SK-N-SH (cell line): Measurements from ENCODE around the gene EMCN. TPM values are rescaled to one million over a fixed set of nuclear protein-coding genes. Genes with fewer than 3 reads are reported as not detected.

Source experiments
- CTCF ChIA-PET: fragments of 300-600, 350-600 bp; formaldehyde crosslinking; extraction: SDS; loops from one replicate; lab custom pipeline; 2021; lab: Yijun Ruan, JAX
- POLR2A ChIA-PET: fragments of 350-600 bp; sonication (Branson Sonifier 250); formaldehyde crosslinking; extraction: SDS; loops from one replicate; lab custom pipeline; 2020; ENCODE audit warnings: antibody characterized with exemption, inconsistent platforms; lab: Yijun Ruan, JAX
- DNase-seq: peaks from one replicate; pipeline ENCODE4 v3.0.0; 2012
- H2AFZ ChIP-seq: fragments of 200-600 bp; sonication (generic); 2 replicates; pipeline ENCODE4 v1.8.1; 2016; ENCODE audit warnings: antibody characterized with exemption, mild to moderate bottlenecking, low read depth
- H3F3A ChIP-seq: fragments of 200-600 bp; sonication (generic); replicated peaks from 2 replicates; pipeline ENCODE3; 2016; ENCODE audit warnings: antibody characterized with exemption, mild to moderate bottlenecking; ENCODE audit not compliant: insufficient read depth
- H3K27ac ChIP-seq, 2 experiments: fragments of 200-500 bp in 1 of 2; fragments of 200-600 bp in 1 of 2; sonication (Bioruptor generic) in 1 of 2; sonication (generic), shearing (Covaris generic) in 1 of 2; 2 replicates each; pipeline versions ENCODE4 v1.5.1 to v1.6.1; 2014 to 2016; ENCODE audit warnings: low read depth in 2 of 2, inconsistent platforms in 1 of 2, low read length in 1 of 2, mild to moderate bottlenecking in 1 of 2, mixed read lengths in 1 of 2
- H3K27me3 ChIP-seq: fragments of 200-600 bp; sonication (generic), shearing (Covaris generic); 2 replicates; pipeline ENCODE4 v1.6.1; 2016; ENCODE audit warnings: mixed run types; ENCODE audit not compliant: insufficient read depth
- H3K36me3 ChIP-seq, 2 experiments: fragments of 200-500 bp in 1 of 2; fragments of 200-600 bp in 1 of 2; sonication (Bioruptor generic) in 1 of 2; sonication (generic) in 1 of 2; replicated peaks in 1 of 2; 2 replicates each; pipeline versions ENCODE3 to v1.5.1; 2014 to 2016; ENCODE audit warnings: low read length in 1 of 2, mild to moderate bottlenecking in 1 of 2; ENCODE audit not compliant: insufficient read depth in 2 of 2, control insufficient read depth in 1 of 2
- H3K4me1 ChIP-seq, 2 experiments: fragments of 200-500 bp in 1 of 2; fragments of 200-600 bp in 1 of 2; sonication (Bioruptor generic) in 1 of 2; sonication (generic), shearing (Covaris generic) in 1 of 2; 2 replicates each; pipeline versions ENCODE4 v1.5.1 to v1.6.1; 2014 to 2016; ENCODE audit warnings: low read depth in 1 of 2, low read length in 1 of 2, mixed run types in 1 of 2; ENCODE audit not compliant: insufficient read depth in 2 of 2, control insufficient read depth in 1 of 2
- H3K4me2 ChIP-seq: fragments of 200-600 bp; sonication (generic), shearing (Covaris generic); 2 replicates; pipeline ENCODE4 v1.6.1; 2017; ENCODE audit warnings: mixed run types
- H3K4me3 ChIP-seq, 2 experiments: fragments of 200-500 bp in 1 of 2; fragments of 200-600 bp in 1 of 2; sonication (Bioruptor generic) in 1 of 2; sonication (generic), shearing (Covaris generic) in 1 of 2; 2 replicates each; pipeline versions ENCODE4 v1.5.1 to v1.8.1; 2014 to 2016; ENCODE audit warnings: low read depth in 2 of 2, inconsistent platforms in 1 of 2, low read length in 1 of 2, mild to moderate bottlenecking in 1 of 2, mixed read lengths in 1 of 2, moderate library complexity in 1 of 2
- H3K79me2 ChIP-seq: fragments of 200-600 bp; sonication (generic); 2 replicates; pipeline ENCODE4 v1.8.1; 2017; ENCODE audit warnings: mild to moderate bottlenecking; ENCODE audit not compliant: insufficient read depth
- H3K9ac ChIP-seq: fragments of 200-600 bp; sonication (generic); 2 replicates; pipeline ENCODE4 v1.6.1; 2017; ENCODE audit warnings: mixed run types
- H3K9me2 ChIP-seq: fragments of 200-600 bp; sonication (generic); 2 replicates; pipeline ENCODE4 v1.6.1; 2017; ENCODE audit warnings: mixed run types
- H3K9me3 ChIP-seq: fragments of 200-600 bp; sonication (generic); 2 replicates; pipeline ENCODE4 v1.6.1; 2017; ENCODE audit warnings: mixed run types, mild to moderate bottlenecking, moderate library complexity
- H4K20me1 ChIP-seq: fragments of 200-600 bp; sonication (generic); 2 replicates; pipeline ENCODE4 v1.6.1; 2017; ENCODE audit warnings: mild to moderate bottlenecking, mixed run types; ENCODE audit not compliant: insufficient read depth
- CHD2 ChIP-seq: fragments of 150-350 bp; IDR thresholded peaks from 2 replicates; pipeline ENCODE4 v1.6.1; 2018; ENCODE audit warnings: low read length; ENCODE audit not compliant: partially characterized antibody
- ELF1 ChIP-seq: IDR thresholded peaks from 2 replicates; pipeline ENCODE4 v1.4.0; 2012
- EZH2phosphoT487 ChIP-seq: fragments of 200-600 bp; sonication (generic); IDR thresholded peaks from 2 replicates; pipeline ENCODE4 v1.6.1; 2017; ENCODE audit warnings: low read depth, mixed run types, mild to moderate bottlenecking, antibody characterized with exemption, moderate library complexity, borderline replicate concordance
- FOXJ3 ChIP-seq: sonication (generic); formaldehyde crosslinking; IDR thresholded peaks from 2 replicates; pipeline ENCODE4 v1.5.1; 2020; ENCODE audit warnings: mild to moderate bottlenecking, missing genetic modification reagents
- FOXM1 ChIP-seq: IDR thresholded peaks from 2 replicates; pipeline ENCODE4 v1.4.0; 2012; ENCODE audit warnings: low read depth, mild to moderate bottlenecking
- MEF2A ChIP-seq: IDR thresholded peaks from 2 replicates; pipeline ENCODE4 v1.4.0; 2012; ENCODE audit warnings: low read depth, borderline replicate concordance
- MXI1 ChIP-seq: IDR thresholded peaks from 2 replicates; pipeline ENCODE4 v1.6.1; 2012; ENCODE audit warnings: mild to moderate bottlenecking, low read depth, low read length, improper control_type of control experiment
- NRF1 ChIP-seq: IDR thresholded peaks from 2 replicates; pipeline ENCODE4 v1.6.1; 2012; ENCODE audit warnings: low read depth, mild to moderate bottlenecking, low read length
- RAD21 ChIP-seq: IDR thresholded peaks from 2 replicates; pipeline ENCODE4 v1.6.1; 2012; ENCODE audit warnings: mild to moderate bottlenecking, low read length
- RCOR1 ChIP-seq: fragments of 150-350 bp; IDR thresholded peaks from 2 replicates; pipeline ENCODE4 v1.6.1; 2017; ENCODE audit warnings: antibody characterized with exemption, low read length
- RFX5 ChIP-seq: IDR thresholded peaks from 2 replicates; pipeline ENCODE4 v1.6.1; 2012; ENCODE audit warnings: mild to moderate bottlenecking, improper control_type of control experiment, low read length
- RXRA ChIP-seq: IDR thresholded peaks from 2 replicates; pipeline ENCODE4 v1.4.0; 2012; ENCODE audit warnings: low read depth, mild to moderate bottlenecking, borderline replicate concordance
- TAF1 ChIP-seq: IDR thresholded peaks from 2 replicates; pipeline ENCODE4 v1.6.1; 2012; ENCODE audit warnings: low read depth, mild to moderate bottlenecking, low read length, moderate library complexity, borderline replicate concordance
- TCF12 ChIP-seq: IDR thresholded peaks from 2 replicates; pipeline ENCODE4 v1.4.0; 2012
- USF1 ChIP-seq: IDR thresholded peaks from 2 replicates; pipeline ENCODE4 v1.4.0; 2012; ENCODE audit warnings: low read depth, borderline replicate concordance
- YY1 ChIP-seq: IDR thresholded peaks from 2 replicates; pipeline ENCODE4 v1.4.0; 2012; ENCODE audit warnings: low read depth, mild to moderate bottlenecking
- WGBS: methylation state at CpG from one replicate; pipeline ENCODE4 v1.1.6; 2017; ENCODE audit warnings: low lambda C conversion rate; 5-methylcytosine and 5-hydroxymethylcytosine counted together
- polyA plus RNA-seq, 3 experiments: library from polyadenylated mRNA; depleted of rRNA; stranded (reverse); fragments of >200 nt; gene quantifications; 2 replicates each; pipeline ENCODE4 v1.2.3, GENCODE V29; 2012
- TF ChIP-seq, protein P1 (sequence below): fragments of 150-350 bp; IDR thresholded peaks from 2 replicates; pipeline ENCODE4 v1.6.1; 2016; ENCODE audit warnings: mild to moderate bottlenecking, low read depth, low read length
- TF ChIP-seq, protein P2 (sequence below): fragments of 200-600 bp; sonication (generic); IDR thresholded peaks from 2 replicates; pipeline ENCODE4 v1.6.1; 2017; ENCODE audit warnings: antibody characterized with exemption, mild to moderate bottlenecking, moderate library complexity

EMCN gene
- polyA plus RNA-seq, 1 of the 3 experiments (the other 2 are of a cell fraction): 0.30 TPM

- Histone ChIP-seq H3K79me2 (no peaks in the 10 kb centered on the region), H3K4me1 (no peaks in the 10 kb centered on the region), H3K36me3 (no peaks in the 10 kb centered on the region), H3K27ac (no peak overlapping the region), H3F3A (no peaks in the 10 kb centered on the region), H2AFZ (no peak overlapping the region; the same call in 1 of the 2 replicates), H3K9me3 (no peaks in the 10 kb centered on the region; the same call in 1 of the 2 replicates), H3K4me2 (no peak overlapping the region), H3K9ac (no peak overlapping the region), H3K4me3 (no peak overlapping the region), H4K20me1 (no peaks in the 10 kb centered on the region), H3K9me2 (no peaks in the 10 kb centered on the region), H3K27me3 (no peaks in the 10 kb centered on the region)
- 68% methylated on average over 1 of the region's 1 CpG for WGBS
- ChIA-PET POLR2A (no interaction called here), CTCF (interaction anchor here (1.3 kb wide), 1 partner anchor 13 kb away, joined by 3 read pairs; no protein-coding TSS in a partner anchor)
- DNase-seq: no peak
- TF ChIP-seq MEF2A (no peak), TCF12 (no peak)
Measured at GRCh38 chr4:100479971-100480370, 37.9 kb downstream of the EMCN start.

- no peaks in the 10 kb centered on the region for H3K79me2 ChIP-seq
- no peaks in the 10 kb centered on the region; the same call in 1 of the 2 replicates for H3K9me3 ChIP-seq
- H3F3A ChIP-seq: no peaks in the 10 kb centered on the region
- H3K9me2 ChIP-seq: no peaks in the 10 kb centered on the region
- H3K4me1 ChIP-seq: no peaks in the 10 kb centered on the region
- POLR2A ChIA-PET: no interaction called here
- no peak for DNase-seq
- H3K27ac ChIP-seq: no peak overlapping the region
- H3K4me3 ChIP-seq: no peak overlapping the region
- WGBS: no CpG with 5 or more reads among the region's 1 CpG
- TF ChIP-seq TCF12 (no peak), MXI1 (no peak), ELF1 (no peak)
- no peaks in the 10 kb centered on the region for H4K20me1 ChIP-seq
- H3K27me3 ChIP-seq: no peaks in the 10 kb centered on the region
- H3K4me2 ChIP-seq: no peak overlapping the region
- CTCF ChIA-PET: no interaction called here
- no peak overlapping the region for H2AFZ ChIP-seq
- no peak overlapping the region for H3K9ac ChIP-seq
- peaks cover 0 to 3% of the 10 kb centered on the region in 2 experiments for H3K36me3 ChIP-seq
Measured at GRCh38 chr4:100469555-100469954, 48.3 kb downstream of the EMCN start.

DNA sequence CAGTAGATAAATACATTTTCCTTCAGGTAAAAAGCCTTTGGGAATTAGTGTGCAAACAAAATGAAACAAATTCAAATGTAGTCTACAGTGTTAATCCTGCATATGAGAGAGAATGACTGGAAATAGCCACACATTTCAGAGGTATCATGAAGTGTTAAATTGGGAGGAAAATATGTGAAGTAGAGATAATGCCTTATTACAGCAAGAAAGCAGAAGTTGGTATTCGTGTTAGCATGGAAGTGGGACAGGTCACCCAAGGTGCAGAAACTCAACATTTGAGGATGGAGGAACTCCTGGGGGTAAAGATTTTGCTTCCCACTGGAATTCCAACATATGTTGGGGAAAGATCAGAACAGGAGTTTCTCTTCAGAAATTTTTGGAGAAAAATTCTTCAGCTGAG lies 51.3 kb downstream of the EMCN start:
- Histone ChIP-seq H2AFZ (no peak overlapping the region), H3F3A (peaks cover 15% of the 10 kb centered on the region), H3K79me2 (no peaks in the 10 kb centered on the region), H3K4me2 (no peak overlapping the region), H4K20me1 (no peaks in the 10 kb centered on the region), H3K4me3 (no peak overlapping the region), H3K27ac (no peak overlapping the region), H3K36me3 (peaks cover 0 to 3% of the 10 kb centered on the region in 2 experiments), H3K4me1 (no peaks in the 10 kb centered on the region; a peak in 1 of 4 replicates), H3K9me2 (no peaks in the 10 kb centered on the region), H3K9me3 (peaks cover 3% of the 10 kb centered on the region; the same call in 1 of the 2 replicates), H3K9ac (no peak overlapping the region), H3K27me3 (no peaks in the 10 kb centered on the region)
- CTCF ChIA-PET: no interaction called here
- WGBS: 44% methylated on average over 1 of the region's 1 CpG
- no peak for TF ChIP-seq CHD2
- no peak for TF ChIP-seq USF1
- TF ChIP-seq, protein P1, sequence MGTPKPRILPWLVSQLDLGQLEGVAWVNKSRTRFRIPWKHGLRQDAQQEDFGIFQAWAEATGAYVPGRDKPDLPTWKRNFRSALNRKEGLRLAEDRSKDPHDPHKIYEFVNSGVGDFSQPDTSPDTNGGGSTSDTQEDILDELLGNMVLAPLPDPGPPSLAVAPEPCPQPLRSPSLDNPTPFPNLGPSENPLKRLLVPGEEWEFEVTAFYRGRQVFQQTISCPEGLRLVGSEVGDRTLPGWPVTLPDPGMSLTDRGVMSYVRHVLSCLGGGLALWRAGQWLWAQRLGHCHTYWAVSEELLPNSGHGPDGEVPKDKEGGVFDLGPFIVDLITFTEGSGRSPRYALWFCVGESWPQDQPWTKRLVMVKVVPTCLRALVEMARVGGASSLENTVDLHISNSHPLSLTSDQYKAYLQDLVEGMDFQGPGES: no peak
- TF ChIP-seq RFX5: no peak
- TF ChIP-seq FOXJ3: no peak
- no peak for TF ChIP-seq YY1
- no peak for TF ChIP-seq RAD21
- no peak for TF ChIP-seq RXRA
- no peak for TF ChIP-seq TAF1
- no peak for TF ChIP-seq EZH2phosphoT487
- TF ChIP-seq, protein P2, sequence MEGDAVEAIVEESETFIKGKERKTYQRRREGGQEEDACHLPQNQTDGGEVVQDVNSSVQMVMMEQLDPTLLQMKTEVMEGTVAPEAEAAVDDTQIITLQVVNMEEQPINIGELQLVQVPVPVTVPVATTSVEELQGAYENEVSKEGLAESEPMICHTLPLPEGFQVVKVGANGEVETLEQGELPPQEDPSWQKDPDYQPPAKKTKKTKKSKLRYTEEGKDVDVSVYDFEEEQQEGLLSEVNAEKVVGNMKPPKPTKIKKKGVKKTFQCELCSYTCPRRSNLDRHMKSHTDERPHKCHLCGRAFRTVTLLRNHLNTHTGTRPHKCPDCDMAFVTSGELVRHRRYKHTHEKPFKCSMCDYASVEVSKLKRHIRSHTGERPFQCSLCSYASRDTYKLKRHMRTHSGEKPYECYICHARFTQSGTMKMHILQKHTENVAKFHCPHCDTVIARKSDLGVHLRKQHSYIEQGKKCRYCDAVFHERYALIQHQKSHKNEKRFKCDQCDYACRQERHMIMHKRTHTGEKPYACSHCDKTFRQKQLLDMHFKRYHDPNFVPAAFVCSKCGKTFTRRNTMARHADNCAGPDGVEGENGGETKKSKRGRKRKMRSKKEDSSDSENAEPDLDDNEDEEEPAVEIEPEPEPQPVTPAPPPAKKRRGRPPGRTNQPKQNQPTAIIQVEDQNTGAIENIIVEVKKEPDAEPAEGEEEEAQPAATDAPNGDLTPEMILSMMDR: no peak
- TF ChIP-seq NRF1: no peak
- no peak for TF ChIP-seq FOXM1
- TF ChIP-seq RCOR1: no peak
- no peak for DNase-seq
- POLR2A ChIA-PET: no interaction called here
